H9 (cell line): ENCODE measurements around the gene SH3BP5. TPM values are rescaled to one million over a fixed set of nuclear protein-coding genes. Genes with fewer than 3 reads are reported as not detected.

Experiments used
- DNase-seq: peaks from one replicate; pipeline ENCODE4 v3.0.0-alpha.2; 2017
- H2AFZ ChIP-seq: one replicate; pipeline ENCODE4 v1.6.1; 2013; ENCODE audit warnings: mild to moderate bottlenecking, low read length, control low read depth, moderate library complexity
- H2AK5ac ChIP-seq: 2 replicates; pipeline ENCODE4 v1.6.1; 2013; ENCODE audit warnings: low read length, control low read depth, mixed read lengths; ENCODE audit not compliant: insufficient read length
- H2BK120ac ChIP-seq: one replicate; pipeline ENCODE4 v1.6.1; 2013; ENCODE audit warnings: low read depth, mild to moderate bottlenecking, low read length, control low read depth, inconsistent platforms; ENCODE audit not compliant: poor library complexity, severe bottlenecking
- H2BK12ac ChIP-seq: 2 replicates; pipeline ENCODE4 v1.6.1; 2013; ENCODE audit warnings: low read length, control low read depth, mixed read lengths, low read depth; ENCODE audit not compliant: insufficient read length
- H2BK15ac ChIP-seq: 2 replicates; pipeline ENCODE4 v1.6.1; 2013; ENCODE audit warnings: low read depth, low read length, control low read depth
- H2BK20ac ChIP-seq: one replicate; pipeline ENCODE4 v1.6.1; 2013; ENCODE audit warnings: low read depth, mild to moderate bottlenecking, low read length, control low read depth, inconsistent platforms; ENCODE audit not compliant: poor library complexity, severe bottlenecking
- H2BK5ac ChIP-seq: 2 replicates; pipeline ENCODE4 v1.6.1; 2013; ENCODE audit warnings: low read length, control low read depth, mixed read lengths; ENCODE audit not compliant: insufficient read length
- H3K14ac ChIP-seq: 2 replicates; pipeline ENCODE4 v1.6.1; 2013; ENCODE audit warnings: low read length, control low read depth; ENCODE audit not compliant: insufficient read depth
- H3K18ac ChIP-seq: 2 replicates; pipeline ENCODE4 v1.6.1; 2013; ENCODE audit warnings: low read depth, mild to moderate bottlenecking, mixed read lengths, low read length, control low read depth; ENCODE audit not compliant: insufficient read length
- H3K23ac ChIP-seq: 2 replicates; pipeline ENCODE4 v1.6.1; 2013; ENCODE audit warnings: low read length, control low read depth, mixed read lengths, low read depth; ENCODE audit not compliant: insufficient read length
- H3K23me2 ChIP-seq: 2 replicates; pipeline ENCODE4 v1.6.1; 2013; ENCODE audit warnings: low read depth, mild to moderate bottlenecking, mixed read lengths, low read length, control low read depth; ENCODE audit not compliant: insufficient read length, poor library complexity, severe bottlenecking
- H3K27ac ChIP-seq: 2 replicates; pipeline ENCODE4 v1.5.1; 2013; ENCODE audit warnings: low read length, control low read depth, mixed read lengths, low read depth; ENCODE audit not compliant: insufficient read length
- H3K27me3 ChIP-seq: 2 replicates; pipeline ENCODE4 v1.6.1; 2013; ENCODE audit warnings: low read length, control low read depth, inconsistent platforms; ENCODE audit not compliant: insufficient read depth
- H3K4ac ChIP-seq: 2 replicates; pipeline ENCODE4 v1.6.1; 2013; ENCODE audit warnings: low read depth, mild to moderate bottlenecking, control low read depth, inconsistent platforms, low read length, moderate library complexity
- H3K4me1 ChIP-seq: 2 replicates; pipeline ENCODE4 v1.6.1; 2013; ENCODE audit warnings: low read length, control low read depth, inconsistent platforms; ENCODE audit not compliant: insufficient read depth
- H3K4me2 ChIP-seq: 2 replicates; pipeline ENCODE4 v1.6.1; 2013; ENCODE audit warnings: low read length, control low read depth, mixed read lengths; ENCODE audit not compliant: insufficient read length, insufficient read depth
- H3K56ac ChIP-seq: 2 replicates; pipeline ENCODE4 v1.6.1; 2013; ENCODE audit warnings: low read depth, mild to moderate bottlenecking, mixed read lengths, low read length, control low read depth; ENCODE audit not compliant: insufficient read length
- H3K79me1 ChIP-seq: 2 replicates; pipeline ENCODE4 v1.6.1; 2013; ENCODE audit warnings: low read depth, mild to moderate bottlenecking, moderate library complexity, low read length, control low read depth, inconsistent platforms; ENCODE audit not compliant: insufficient read depth, poor library complexity, severe bottlenecking
- H3K79me2 ChIP-seq: 2 replicates; pipeline ENCODE4 v1.6.1; 2013; ENCODE audit warnings: low read length, control low read depth, inconsistent platforms; ENCODE audit not compliant: insufficient read depth
- H3K9ac ChIP-seq: 2 replicates; pipeline ENCODE4 v1.6.1; 2013; ENCODE audit warnings: low read length, control low read depth, mixed read lengths; ENCODE audit not compliant: insufficient read length; ENCODE audit errors: extremely low read depth
- H3K9me3 ChIP-seq: one replicate; pipeline ENCODE4 v1.6.1; 2013; ENCODE audit warnings: low read depth, low read length, inconsistent platforms; ENCODE audit not compliant: control insufficient read depth
- H3T11ph ChIP-seq: one replicate; pipeline ENCODE4 v1.6.1; 2013; ENCODE audit warnings: mild to moderate bottlenecking, low read length, control low read depth, inconsistent platforms
- H4K20me1 ChIP-seq: one replicate; pipeline ENCODE4 v1.6.1; 2013; ENCODE audit not compliant: control insufficient read depth, insufficient read length, insufficient read depth
- H4K5ac ChIP-seq: 2 replicates; pipeline ENCODE4 v1.6.1; 2013; ENCODE audit warnings: low read depth, mild to moderate bottlenecking, mixed read lengths, low read length, control low read depth; ENCODE audit not compliant: insufficient read length
- H4K8ac ChIP-seq: replicated peaks from 2 replicates; pipeline ENCODE4 v1.6.1; 2013; ENCODE audit warnings: low read length, control low read depth, mixed read lengths, low read depth; ENCODE audit not compliant: insufficient read length
- H4K91ac ChIP-seq: 2 replicates; pipeline ENCODE4 v1.6.1; 2013; ENCODE audit warnings: low read depth, mild to moderate bottlenecking, moderate library complexity, mixed read lengths, low read length, control low read depth; ENCODE audit not compliant: insufficient read length
- H3K27ac Mint-ChIP-seq, 3 experiments: 2 replicates in 2 of 3; 3 replicates in 1 of 3; pipeline ENCODE4 v1.8.0; 2020 to 2021; ENCODE audit warnings: mixed read lengths in 3 of 3, mild to moderate bottlenecking in 1 of 3, moderate library complexity in 1 of 3
- H3K27me3 Mint-ChIP-seq: 2 replicates; pipeline ENCODE4 v1.8.0; 2021; ENCODE audit warnings: low read depth, mild to moderate bottlenecking, moderate library complexity, mixed read lengths
- H3K36me3 Mint-ChIP-seq, 3 experiments: 2 replicates in 2 of 3; 3 replicates in 1 of 3; pipeline ENCODE4 v1.8.0; 2020 to 2021; ENCODE audit warnings: low read depth in 3 of 3, mixed read lengths in 3 of 3; ENCODE audit not compliant: insufficient read depth in 1 of 3
- H3K4me1 Mint-ChIP-seq, 2 experiments: 2 replicates each; pipeline ENCODE4 v1.8.0; 2020; ENCODE audit warnings: mixed read lengths in 2 of 2
- H3K4me3 Mint-ChIP-seq, 2 experiments: 2 replicates in 1 of 2; 3 replicates in 1 of 2; pipeline ENCODE4 v1.8.0; 2020 to 2021; ENCODE audit warnings: mild to moderate bottlenecking in 2 of 2, mixed read lengths in 2 of 2, moderate library complexity in 1 of 2
- H3K9me3 Mint-ChIP-seq, 2 experiments: 2 replicates in 1 of 2; 3 replicates in 1 of 2; pipeline ENCODE4 v1.8.0; 2020; ENCODE audit warnings: mild to moderate bottlenecking in 2 of 2, mixed read lengths in 2 of 2, moderate library complexity in 1 of 2
- CTCF ChIP-seq: fragments of 200-600 bp; sonication (generic); conservative IDR thresholded peaks from 3 replicates; pipeline ENCODE4 v1.8.0; 2021; ENCODE audit warnings: antibody characterized with exemption, mild to moderate bottlenecking
- WGBS: extraction: QIAGEN DNeasy Blood & Tissue Kit; methylation state at CpG from one replicate; pipeline ENCODE4 v1.1.7; 2013; ENCODE audit warnings: missing lambda C conversion rate, low lambda C conversion rate, mixed read lengths; ENCODE audit not compliant: insufficient read length; ENCODE audit errors: extremely low coverage; 5-methylcytosine and 5-hydroxymethylcytosine counted together
- total RNA-seq: library from RNA; stranded (reverse); gene quantifications from 2 replicates; pipeline ENCODE4 v1.2.1, GENCODE V29; 2021

The SH3BP5 gene
- total RNA-seq, 1 experiment from 2014 or later: 6.8 TPM

GRCh38 chr3:15331072-15331605 lies 1.2 kb downstream of the SH3BP5 start:
- DNase-seq: no peak
- no peak overlapping the region for H3K27ac Mint-ChIP-seq
- Histone ChIP-seq H2BK20ac (no peak overlapping the region), H3T11ph (no peak overlapping the region), H4K8ac (no peak overlapping the region), H3K27me3 (no peaks in the 10 kb centered on the region; the same call in 1 of the 2 replicates), H3K9me3 (no peaks in the 10 kb centered on the region), H3K23me2 (peaks cover 8% of the 10 kb centered on the region), H2BK5ac (no peak overlapping the region), H4K20me1 (no peaks in the 10 kb centered on the region), H2AFZ (no peak overlapping the region), H3K79me2 (no peaks in the 10 kb centered on the region), H3K4ac (no peak overlapping the region), H3K4me1 (no peaks in the 10 kb centered on the region; the same call in 1 of the 2 replicates), H2AK5ac (no peak overlapping the region), H2BK12ac (no peak overlapping the region), H3K27ac (no peak overlapping the region), H4K5ac (no peak overlapping the region), H3K14ac (no peak overlapping the region), H3K56ac (no peak overlapping the region), H2BK120ac (no peak overlapping the region), H3K9ac (no peak overlapping the region), H3K18ac (no peak overlapping the region), H3K4me2 (peak overlapping the region; percentile 73), H3K79me1 (no peaks in the 10 kb centered on the region), H4K91ac (no peak overlapping the region), H3K23ac (no peak overlapping the region), H2BK15ac (no peak overlapping the region)
- H3K9me3 Mint-ChIP-seq: no peaks in the 10 kb centered on the region
- 100% methylated on average over 1 of the region's 6 CpGs for WGBS
- H3K4me3 Mint-ChIP-seq: peak overlapping the region; percentile 87 to 97
- H3K36me3 Mint-ChIP-seq: peaks cover 2 to 5% (median 2%) of the 10 kb centered on the region in 3 experiments; a peak in 4 of 7 replicates
- TF ChIP-seq CTCF: no peak
- H3K4me1 Mint-ChIP-seq: peaks cover 33 to 38% of the 10 kb centered on the region in 2 experiments
- H3K27me3 Mint-ChIP-seq: peaks cover 31% of the 10 kb centered on the region
